Vagina (tissue), 2 donors: ENCODE measurements around the gene RAB21. TPM values are rescaled to one million over a fixed set of nuclear protein-coding genes. Genes with fewer than 3 reads are reported as not detected.
A peak's percentile ranks its signal among the peaks of the same experiment; 100 is the strongest.

ENCODE experiments used
- DNase-seq, 2 donors: peaks; one replicate each; pipeline ENCODE4 v3.0.0-alpha.2; 2017; ENCODE audit errors: extremely low spot score in 2 of 2
- H3K27ac ChIP-seq: fragments of 200-600 bp; sonication (generic); one replicate; pipeline ENCODE4 v1.5.1; 2019
- H3K27me3 ChIP-seq: fragments of 200-600 bp; sonication (generic); one replicate; pipeline ENCODE4 v1.5.1; 2019
- H3K36me3 ChIP-seq, 2 donors: fragments of 200-600 bp; sonication (generic); one replicate each; pipeline ENCODE4 v1.5.1; 2017 to 2019
- H3K4me1 ChIP-seq: fragments of 200-600 bp; sonication (generic); one replicate; pipeline ENCODE4 v1.5.1; 2019
- H3K4me3 ChIP-seq, 2 donors: fragments of 200-600 bp; sonication (generic); 1 replicate in 1 of 2; 2 replicates in 1 of 2; pipeline ENCODE4 v1.5.1; 2016 to 2019
- H3K9me3 ChIP-seq: fragments of 200-600 bp; sonication (generic); one replicate; pipeline ENCODE4 v1.5.1; 2019
- CTCF ChIP-seq, 3 experiments: fragments of 450-650 bp in 2 of 3; fragments of 200-600 bp in 1 of 3; sonication (generic) in 1 of 3; IDR thresholded peaks; one replicate each; pipeline ENCODE4 v1.5.1; 2017 to 2019; ENCODE audit warnings: antibody characterized with exemption in 3 of 3, mild to moderate bottlenecking in 2 of 3, moderate library complexity in 2 of 3
- POLR2A ChIP-seq, 2 donors: fragments of 450-650 bp; IDR thresholded peaks; one replicate each; pipeline ENCODE4 v1.6.1; 2017; ENCODE audit warnings: antibody characterized with exemption in 2 of 2, mild to moderate bottlenecking in 2 of 2, moderate library complexity in 2 of 2
- POLR2AphosphoS5 ChIP-seq, 2 donors: sonication (generic); formaldehyde crosslinking; IDR thresholded peaks; one replicate each; pipeline ENCODE4 v1.9.0; 2017; ENCODE audit warnings: antibody characterized with exemption in 2 of 2, mild to moderate bottlenecking in 2 of 2, low read depth in 1 of 2; ENCODE audit not compliant: insufficient read depth in 1 of 2
- intact Hi-C: fragments of 100-400 bp; cut with DNase I; formaldehyde crosslinking; loops from one replicate; pipeline ENCODE4 v1.15.1; 2023
- total RNA-seq: library from RNA; depleted of rRNA; stranded (reverse); fragments of >200 nt; gene quantifications from one replicate; pipeline ENCODE4 v1.2.3, GENCODE V29; 2016

The RAB21 gene
- total RNA-seq, 1 donor from 2014 or later = 21.1 TPM

DNA sequence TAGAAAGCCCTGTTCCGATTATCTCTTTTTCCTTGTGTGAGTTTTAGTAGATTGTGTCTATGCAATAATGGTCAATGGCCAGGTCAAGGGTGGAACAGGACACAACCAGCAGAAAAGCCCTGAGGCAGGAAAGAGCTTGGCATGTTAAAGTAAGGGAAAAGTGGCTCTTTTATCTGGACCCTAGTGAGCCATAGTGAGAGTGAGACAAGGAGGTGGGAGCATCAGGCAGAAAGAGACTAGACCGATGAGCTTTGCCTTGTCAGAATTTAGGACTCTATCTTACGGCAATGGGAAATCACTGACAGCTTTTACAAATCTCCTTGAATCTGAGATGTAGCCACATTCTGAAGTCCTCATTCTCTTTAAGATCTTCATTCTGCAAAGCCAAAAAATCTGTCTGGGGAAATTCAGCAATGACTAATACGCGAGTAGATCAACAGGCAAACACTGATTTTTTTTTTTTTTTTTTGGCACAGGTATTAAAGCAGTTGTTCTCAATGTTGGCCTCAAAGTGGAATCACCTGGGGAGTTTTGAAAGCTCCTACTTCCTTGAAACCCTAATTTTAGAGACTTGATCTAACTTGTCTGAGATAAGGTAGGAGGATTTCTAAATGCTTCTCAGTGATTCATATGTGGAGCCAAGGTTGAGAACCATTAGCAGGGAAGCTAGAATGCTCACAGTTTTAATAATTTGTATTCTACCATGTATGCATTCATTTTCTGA lies 34.9 kb upstream of the RAB21 start:
- intact Hi-C loops = no loop called here
- DNase-seq = no peak
- no peak overlapping the region for H3K27ac ChIP-seq

DNA sequence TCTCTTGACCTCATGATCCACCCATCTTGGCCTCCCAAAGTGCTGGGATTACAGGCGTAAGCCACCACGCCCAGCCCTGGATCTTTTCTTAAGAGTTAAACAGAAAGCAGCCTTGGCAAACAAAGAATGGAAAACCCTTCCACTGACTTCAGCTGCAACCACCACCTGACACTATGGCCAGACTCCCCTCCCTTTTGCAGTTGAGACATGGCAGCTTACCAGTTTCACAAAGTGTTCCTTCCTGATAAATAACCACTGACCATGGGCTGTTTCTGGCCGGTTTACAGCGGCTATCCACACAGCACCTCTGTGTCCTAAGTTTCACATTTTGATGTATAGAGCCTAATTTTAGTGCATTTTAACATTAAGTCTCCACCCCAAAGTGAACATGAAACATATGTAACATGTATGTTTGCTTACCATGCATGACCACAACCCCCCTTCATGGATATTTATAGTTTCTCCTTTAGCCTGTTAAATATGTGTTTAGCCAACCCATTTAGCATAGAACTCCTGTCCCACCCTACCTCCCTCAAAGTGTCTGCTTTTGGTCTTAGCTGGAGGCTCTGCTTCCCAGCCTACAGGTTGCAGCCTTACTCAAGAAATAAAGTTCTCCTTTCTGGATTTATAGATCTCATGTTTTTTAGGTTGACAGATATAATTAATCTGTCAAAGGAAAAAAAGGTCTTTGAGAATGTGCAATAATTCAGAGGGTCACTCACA lies 32.7 kb upstream of the RAB21 start:
- H3K4me1 ChIP-seq = no peaks in the 10 kb centered on the region
- DNase-seq = no peak
- H3K36me3 ChIP-seq = no peaks in the 10 kb centered on the region
- no peaks in the 10 kb centered on the region for H3K27me3 ChIP-seq
- TF ChIP-seq CTCF (IDR thresholded peaks at IDR 0.05) (no peak), POLR2AphosphoS5 (IDR thresholded peaks at IDR 0.05; ENCODE audit: insufficient read depth in 1 of 2, low read depth in 1 of 2) (no peak), POLR2A (IDR thresholded peaks at IDR 0.05) (no peak)
- intact Hi-C loops = no loop called here
- H3K27ac ChIP-seq = no peak overlapping the region
- no peak overlapping the region for H3K4me3 ChIP-seq
- no peaks in the 10 kb centered on the region for H3K9me3 ChIP-seq

More for the DNA sequence above, 34.9 kb upstream of the RAB21 start:
- TF ChIP-seq POLR2AphosphoS5 (IDR thresholded peaks at IDR 0.05; ENCODE audit: insufficient read depth in 1 of 2, low read depth in 1 of 2) (peak in 1 of 2 donors; percentile 82), CTCF (IDR thresholded peaks at IDR 0.05) (no peak)
- Histone ChIP-seq H3K36me3 (no peaks in the 10 kb centered on the region), H3K4me1 (no peaks in the 10 kb centered on the region), H3K27me3 (no peaks in the 10 kb centered on the region), H3K4me3 (no peak overlapping the region), H3K9me3 (no peaks in the 10 kb centered on the region)

DNA sequence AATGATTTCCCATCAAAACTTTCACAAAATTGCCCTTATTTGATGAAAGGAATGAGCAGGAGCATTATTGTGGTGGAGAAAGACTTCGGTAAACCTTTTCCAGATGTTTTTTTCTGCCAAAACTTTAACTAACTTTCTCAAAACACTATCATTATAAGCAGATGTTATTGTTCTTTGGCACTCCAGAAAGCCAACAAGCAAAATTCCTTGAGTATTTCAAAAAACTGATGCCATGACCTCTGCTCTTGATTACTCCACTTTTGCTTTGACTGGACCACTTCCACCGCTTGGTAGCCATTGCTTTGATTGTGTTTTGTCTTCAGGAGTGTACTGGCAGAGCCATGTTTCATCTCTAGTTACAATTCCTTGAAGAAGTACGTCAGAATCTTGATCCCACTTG lies 29.7 kb upstream of the RAB21 start:
- Histone ChIP-seq H3K27ac (no peak overlapping the region), H3K4me1 (no peaks in the 10 kb centered on the region), H3K4me3 (no peak overlapping the region), H3K36me3 (no peaks in the 10 kb centered on the region), H3K9me3 (no peaks in the 10 kb centered on the region), H3K27me3 (no peaks in the 10 kb centered on the region)
- intact Hi-C loops = no loop called here
- no peak for TF ChIP-seq POLR2A (IDR thresholded peaks at IDR 0.05)
- no peak for TF ChIP-seq CTCF (IDR thresholded peaks at IDR 0.05)
- no peak for TF ChIP-seq POLR2AphosphoS5 (IDR thresholded peaks at IDR 0.05; ENCODE audit: insufficient read depth in 1 of 2, low read depth in 1 of 2)
- DNase-seq = no peak

DNA sequence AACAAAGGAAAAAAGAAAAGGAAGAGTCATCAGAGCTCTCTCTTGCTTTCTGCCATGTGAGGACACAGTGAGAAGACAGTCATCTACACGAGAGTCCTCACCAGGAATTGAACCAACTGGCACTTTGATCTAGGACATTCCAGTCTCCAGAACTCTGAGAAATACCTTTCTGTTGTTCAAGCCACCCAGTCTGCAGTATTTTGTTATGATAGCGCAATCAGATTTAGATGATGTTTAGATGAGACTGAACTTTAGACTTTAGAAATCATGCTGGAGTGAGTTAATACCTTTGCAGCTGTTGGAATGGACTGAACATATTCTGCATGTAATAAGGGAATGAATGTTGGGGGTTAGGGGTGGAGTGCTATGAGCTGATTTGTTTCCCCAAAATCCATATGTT lies 28.1 kb upstream of the RAB21 start:
- TF ChIP-seq POLR2AphosphoS5 (IDR thresholded peaks at IDR 0.05; ENCODE audit: insufficient read depth in 1 of 2, low read depth in 1 of 2) (no peak), POLR2A (IDR thresholded peaks at IDR 0.05) (no peak), CTCF (IDR thresholded peaks at IDR 0.05) (no peak)
- intact Hi-C loops = no loop called here

DNA sequence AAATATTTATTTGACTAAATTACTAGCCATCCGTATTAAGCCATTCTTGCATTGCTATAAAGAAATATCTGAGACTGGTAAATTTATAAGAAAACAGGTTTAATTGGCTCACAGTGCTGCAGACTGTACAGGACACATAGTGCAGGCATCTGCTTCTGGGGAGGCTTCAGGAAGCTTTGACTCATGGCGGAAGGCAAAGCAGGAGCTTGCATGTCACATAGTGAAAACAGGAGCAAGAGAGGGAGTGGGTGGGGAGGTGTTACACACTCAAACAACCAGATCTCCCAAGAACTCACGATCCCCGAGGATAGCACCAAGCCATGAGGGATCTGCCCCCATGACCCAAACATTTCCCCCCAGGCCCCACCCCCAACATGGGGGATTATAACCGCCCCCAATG lies 26.7 kb upstream of the RAB21 start:
- intact Hi-C loops = no loop called here
- H3K27ac ChIP-seq = no peak overlapping the region
- TF ChIP-seq CTCF (IDR thresholded peaks at IDR 0.05) (no peak), POLR2A (IDR thresholded peaks at IDR 0.05) (no peak), POLR2AphosphoS5 (IDR thresholded peaks at IDR 0.05; ENCODE audit: insufficient read depth in 1 of 2, low read depth in 1 of 2) (no peak)

More for the DNA sequence above, 28.1 kb upstream of the RAB21 start:
- no peaks in the 10 kb centered on the region for H3K36me3 ChIP-seq
- DNase-seq = no peak
- H3K27me3 ChIP-seq = no peaks in the 10 kb centered on the region
- H3K4me1 ChIP-seq = no peaks in the 10 kb centered on the region
- no peak overlapping the region for H3K4me3 ChIP-seq
- H3K27ac ChIP-seq = no peak overlapping the region
- no peaks in the 10 kb centered on the region for H3K9me3 ChIP-seq

More for the DNA sequence above, 26.7 kb upstream of the RAB21 start:
- Histone ChIP-seq H3K27me3 (no peaks in the 10 kb centered on the region), H3K4me1 (no peaks in the 10 kb centered on the region), H3K4me3 (no peak overlapping the region), H3K36me3 (no peaks in the 10 kb centered on the region), H3K9me3 (no peaks in the 10 kb centered on the region)
- no peak for DNase-seq
